SK-N-SH (cell line): ENCODE results near the gene LEO1.

Source experiments
- CHD2 ChIP-seq: fragments of 150-350 bp; IDR thresholded peaks from 2 replicates; pipeline ENCODE4 v1.6.1; 2018; ENCODE audit warnings: low read length; ENCODE audit not compliant: partially characterized antibody
- CTCF ChIP-seq: fragments of 200-600 bp; sonication (generic); IDR thresholded peaks from 2 replicates; pipeline ENCODE4 v1.6.1; 2017; ENCODE audit warnings: antibody characterized with exemption, mild to moderate bottlenecking, moderate library complexity
- EP300 ChIP-seq, 2 experiments: IDR thresholded peaks; 2 replicates each; pipeline versions ENCODE4 v1.4.0 to v1.6.1; 2012; ENCODE audit warnings: borderline replicate concordance in 1 of 2, low read depth in 1 of 2, low read length in 1 of 2
- FOXM1 ChIP-seq: IDR thresholded peaks from 2 replicates; pipeline ENCODE4 v1.4.0; 2012; ENCODE audit warnings: low read depth, mild to moderate bottlenecking
- JUND ChIP-seq: IDR thresholded peaks from 2 replicates; pipeline ENCODE4 v1.4.0; 2012
- SIN3A ChIP-seq: IDR thresholded peaks from 2 replicates; pipeline ENCODE4 v1.6.1; 2012; ENCODE audit warnings: low read depth, mild to moderate bottlenecking, low read length, moderate library complexity, borderline replicate concordance
- TCF12 ChIP-seq: IDR thresholded peaks from 2 replicates; pipeline ENCODE4 v1.4.0; 2012
- TF ChIP-seq, protein P1 (sequence below): IDR thresholded peaks from 2 replicates; pipeline ENCODE4 v1.6.1; 2012; ENCODE audit warnings: mild to moderate bottlenecking, low read depth, low read length, moderate library complexity
- TF ChIP-seq, protein P2 (sequence below): IDR thresholded peaks from 2 replicates; pipeline ENCODE4 v1.4.0; 2012; ENCODE audit warnings: low read depth
- TF ChIP-seq, protein P3 (sequence below): fragments of 150-350 bp; IDR thresholded peaks from 2 replicates; pipeline ENCODE4 v1.6.1; 2017; ENCODE audit warnings: antibody characterized with exemption, low read length, low read depth, borderline replicate concordance

DNA sequence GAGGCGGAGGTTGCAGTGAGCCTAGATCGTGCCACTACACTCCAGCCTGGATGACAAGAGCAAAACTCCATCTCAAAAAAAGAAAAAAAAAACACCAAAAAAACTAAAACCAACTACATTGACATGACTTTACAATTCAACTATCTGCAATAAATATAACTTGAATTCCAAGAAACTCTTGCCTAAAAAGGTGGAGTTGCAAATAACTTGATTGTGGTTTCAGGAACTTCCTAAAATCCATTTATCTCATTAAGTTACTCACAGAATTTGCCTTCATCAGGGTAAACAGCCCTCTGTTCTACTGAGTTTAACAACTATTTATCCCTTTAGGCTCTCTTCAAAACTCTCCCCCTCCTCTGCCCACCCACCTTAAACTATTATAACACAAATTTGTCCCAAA is 44.7 kb upstream of the LEO1 start:
- TF ChIP-seq CHD2 (no peak), CTCF (no peak), EP300 (IDR thresholded peaks at IDR 0.05; ENCODE audit: borderline replicate concordance in 1 of 2, low read depth in 1 of 2, low read length in 1 of 2) (no peak), FOXM1 (no peak), SIN3A (no peak), JUND (no peak), TCF12 (no peak)
- TF ChIP-seq, protein P1, sequence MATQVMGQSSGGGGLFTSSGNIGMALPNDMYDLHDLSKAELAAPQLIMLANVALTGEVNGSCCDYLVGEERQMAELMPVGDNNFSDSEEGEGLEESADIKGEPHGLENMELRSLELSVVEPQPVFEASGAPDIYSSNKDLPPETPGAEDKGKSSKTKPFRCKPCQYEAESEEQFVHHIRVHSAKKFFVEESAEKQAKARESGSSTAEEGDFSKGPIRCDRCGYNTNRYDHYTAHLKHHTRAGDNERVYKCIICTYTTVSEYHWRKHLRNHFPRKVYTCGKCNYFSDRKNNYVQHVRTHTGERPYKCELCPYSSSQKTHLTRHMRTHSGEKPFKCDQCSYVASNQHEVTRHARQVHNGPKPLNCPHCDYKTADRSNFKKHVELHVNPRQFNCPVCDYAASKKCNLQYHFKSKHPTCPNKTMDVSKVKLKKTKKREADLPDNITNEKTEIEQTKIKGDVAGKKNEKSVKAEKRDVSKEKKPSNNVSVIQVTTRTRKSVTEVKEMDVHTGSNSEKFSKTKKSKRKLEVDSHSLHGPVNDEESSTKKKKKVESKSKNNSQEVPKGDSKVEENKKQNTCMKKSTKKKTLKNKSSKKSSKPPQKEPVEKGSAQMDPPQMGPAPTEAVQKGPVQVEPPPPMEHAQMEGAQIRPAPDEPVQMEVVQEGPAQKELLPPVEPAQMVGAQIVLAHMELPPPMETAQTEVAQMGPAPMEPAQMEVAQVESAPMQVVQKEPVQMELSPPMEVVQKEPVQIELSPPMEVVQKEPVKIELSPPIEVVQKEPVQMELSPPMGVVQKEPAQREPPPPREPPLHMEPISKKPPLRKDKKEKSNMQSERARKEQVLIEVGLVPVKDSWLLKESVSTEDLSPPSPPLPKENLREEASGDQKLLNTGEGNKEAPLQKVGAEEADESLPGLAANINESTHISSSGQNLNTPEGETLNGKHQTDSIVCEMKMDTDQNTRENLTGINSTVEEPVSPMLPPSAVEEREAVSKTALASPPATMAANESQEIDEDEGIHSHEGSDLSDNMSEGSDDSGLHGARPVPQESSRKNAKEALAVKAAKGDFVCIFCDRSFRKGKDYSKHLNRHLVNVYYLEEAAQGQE: no peak
- TF ChIP-seq, protein P2, sequence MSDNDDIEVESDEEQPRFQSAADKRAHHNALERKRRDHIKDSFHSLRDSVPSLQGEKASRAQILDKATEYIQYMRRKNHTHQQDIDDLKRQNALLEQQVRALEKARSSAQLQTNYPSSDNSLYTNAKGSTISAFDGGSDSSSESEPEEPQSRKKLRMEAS: no peak
- TF ChIP-seq, protein P3, sequence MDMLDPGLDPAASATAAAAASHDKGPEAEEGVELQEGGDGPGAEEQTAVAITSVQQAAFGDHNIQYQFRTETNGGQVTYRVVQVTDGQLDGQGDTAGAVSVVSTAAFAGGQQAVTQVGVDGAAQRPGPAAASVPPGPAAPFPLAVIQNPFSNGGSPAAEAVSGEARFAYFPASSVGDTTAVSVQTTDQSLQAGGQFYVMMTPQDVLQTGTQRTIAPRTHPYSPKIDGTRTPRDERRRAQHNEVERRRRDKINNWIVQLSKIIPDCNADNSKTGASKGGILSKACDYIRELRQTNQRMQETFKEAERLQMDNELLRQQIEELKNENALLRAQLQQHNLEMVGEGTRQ: no peak
